ENCODE measurements around the gene ZNRF3. TPM values are rescaled to one million over a fixed set of nuclear protein-coding genes. Genes with fewer than 3 reads are reported as not detected.

Gene ZNRF3
- total and polyA plus RNA-seq, 7 donors: 2.2 to 8.5 (median 4.9) TPM

GRCh38 chr22:28989912-28990311, 106.5 kb downstream of the ZNRF3 start:
- ATAC-seq (no peak), DNase-seq (no peak)
- Histone ChIP-seq H3K9me3 (no peaks in the 10 kb centered on the region), H3K4me3 (no peak overlapping the region), H3K27me3 (ENCODE audit: insufficient read depth in 3 of 3, low read length in 2 of 3) (no peaks in the 10 kb centered on the region), H3K36me3 (ENCODE audit: insufficient read depth in 1 of 2, low read depth in 1 of 2) (peaks cover 2 to 16% of the 10 kb centered on the region in 2 donors), H3K4me1 (peaks cover 13% of the 10 kb centered on the region), H3K27ac (no peak overlapping the region)
- 82 to 87% (median 85%) methylated on average over 4 of the region's 4 CpGs for WGBS, 3 donors
- intact Hi-C loops (cut with DNase I): no loop called here
- TF ChIP-seq CTCF (IDR thresholded peaks at IDR 0.05): no peak

GRCh38 chr22:28992565-28993356, 109.4 kb downstream of the ZNRF3 start:
- intact Hi-C loops (cut with DNase I): no loop called here
- no peak for DNase-seq
- no peaks in the 10 kb centered on the region for H3K27me3 ChIP-seq (ENCODE audit: insufficient read depth in 3 of 3, low read length in 2 of 3)
- no peak for TF ChIP-seq CTCF (IDR thresholded peaks at IDR 0.05)
- H3K4me3 ChIP-seq: no peak overlapping the region
- 39 to 60% (median 46%) methylated on average over 4 of the region's 4 CpGs for WGBS, 3 donors
- ATAC-seq: peak; percentile 47 to 69 (median 53)
- H3K9me3 ChIP-seq: no peaks in the 10 kb centered on the region
- peaks cover 2 to 8% of the 10 kb centered on the region in 2 donors for H3K36me3 ChIP-seq (ENCODE audit: insufficient read depth in 1 of 2, low read depth in 1 of 2)
- peak overlapping the region; percentile 41 for H3K27ac ChIP-seq
- H3K4me1 ChIP-seq: peaks cover 18% of the 10 kb centered on the region

GRCh38 chr22:28994522-28994921, 111.2 kb downstream of the ZNRF3 start:
- TF ChIP-seq CTCF (IDR thresholded peaks at IDR 0.05): no peak

GRCh38 chr22:28995551-28995950, 112.2 kb downstream of the ZNRF3 start:
- TF ChIP-seq CTCF (IDR thresholded peaks at IDR 0.05): no peak
- intact Hi-C loops (cut with DNase I): no loop called here
- H3K4me1 ChIP-seq: peaks cover 18% of the 10 kb centered on the region
- no peaks in the 10 kb centered on the region for H3K27me3 ChIP-seq (ENCODE audit: insufficient read depth in 3 of 3, low read length in 2 of 3)
- H3K9me3 ChIP-seq: no peaks in the 10 kb centered on the region
- WGBS, 3 donors: 58 to 76% (median 59%) methylated on average over 2 of the region's 2 CpGs
- H3K36me3 ChIP-seq (ENCODE audit: insufficient read depth in 1 of 2, low read depth in 1 of 2): no peaks in the 10 kb centered on the region
- no peak overlapping the region for H3K27ac ChIP-seq
- H3K4me3 ChIP-seq: no peak overlapping the region
- DNase-seq (no peak), ATAC-seq (peak in 1 of 4 donors; percentile 55)

More at GRCh38 chr22:28994522-28994921, 111.2 kb downstream of the ZNRF3 start:
- peaks cover 18% of the 10 kb centered on the region for H3K4me1 ChIP-seq
- H3K36me3 ChIP-seq (ENCODE audit: insufficient read depth in 1 of 2, low read depth in 1 of 2): no peaks in the 10 kb centered on the region
- H3K27ac ChIP-seq: no peak overlapping the region
- H3K27me3 ChIP-seq (ENCODE audit: insufficient read depth in 3 of 3, low read length in 2 of 3): no peaks in the 10 kb centered on the region
- DNase-seq: no peak
- no peak overlapping the region for H3K4me3 ChIP-seq
- WGBS, 3 donors: 97 to 99% (median 98%) methylated on average over 4 of the region's 4 CpGs
- no peak for ATAC-seq
- H3K9me3 ChIP-seq: no peaks in the 10 kb centered on the region
- intact Hi-C loops (cut with DNase I): no loop called here
